GM19099 (cell line): ENCODE data around the gene GET4.

Source experiments
- POLR2A ChIP-seq: IDR thresholded peaks from 3 replicates; pipeline ENCODE4 v1.6.1; 2011; ENCODE audit warnings: low read depth; ENCODE audit not compliant: insufficient read length; ENCODE audit errors: extremely low read depth

GET4 gene

GRCh38 chr7:909358-910329, 33.3 kb downstream of the GET4 start:
- no peak for TF ChIP-seq POLR2A

GRCh38 chr7:910441-910861, 34.1 kb downstream of the GET4 start:
- TF ChIP-seq POLR2A = no peak

DNA sequence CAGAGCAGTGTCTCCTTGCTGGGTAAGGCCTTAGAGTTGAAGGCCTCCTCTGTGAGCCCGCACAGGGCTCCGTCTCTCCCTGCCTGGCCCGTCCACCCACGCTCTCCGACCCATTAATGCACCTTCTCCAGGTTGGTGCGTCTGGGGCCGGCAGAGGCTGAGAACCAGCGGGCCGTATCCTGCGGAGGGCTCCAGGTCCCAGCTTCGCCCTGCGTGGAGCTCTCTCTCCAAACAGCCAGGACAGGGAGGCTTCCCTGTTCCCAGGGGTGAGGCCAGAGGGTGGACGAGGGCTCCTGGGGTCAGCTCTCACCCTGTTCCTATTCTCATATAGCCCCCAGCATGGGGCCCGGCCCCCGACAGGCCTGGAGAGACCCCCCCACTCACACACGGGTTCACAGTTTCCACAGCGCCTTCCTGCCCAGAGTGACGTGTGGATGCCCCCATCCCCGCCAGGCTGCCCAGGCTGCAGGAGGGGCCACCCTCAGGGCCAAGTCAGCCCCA, 34.6 kb downstream of the GET4 start:
- no peak for TF ChIP-seq POLR2A

DNA sequence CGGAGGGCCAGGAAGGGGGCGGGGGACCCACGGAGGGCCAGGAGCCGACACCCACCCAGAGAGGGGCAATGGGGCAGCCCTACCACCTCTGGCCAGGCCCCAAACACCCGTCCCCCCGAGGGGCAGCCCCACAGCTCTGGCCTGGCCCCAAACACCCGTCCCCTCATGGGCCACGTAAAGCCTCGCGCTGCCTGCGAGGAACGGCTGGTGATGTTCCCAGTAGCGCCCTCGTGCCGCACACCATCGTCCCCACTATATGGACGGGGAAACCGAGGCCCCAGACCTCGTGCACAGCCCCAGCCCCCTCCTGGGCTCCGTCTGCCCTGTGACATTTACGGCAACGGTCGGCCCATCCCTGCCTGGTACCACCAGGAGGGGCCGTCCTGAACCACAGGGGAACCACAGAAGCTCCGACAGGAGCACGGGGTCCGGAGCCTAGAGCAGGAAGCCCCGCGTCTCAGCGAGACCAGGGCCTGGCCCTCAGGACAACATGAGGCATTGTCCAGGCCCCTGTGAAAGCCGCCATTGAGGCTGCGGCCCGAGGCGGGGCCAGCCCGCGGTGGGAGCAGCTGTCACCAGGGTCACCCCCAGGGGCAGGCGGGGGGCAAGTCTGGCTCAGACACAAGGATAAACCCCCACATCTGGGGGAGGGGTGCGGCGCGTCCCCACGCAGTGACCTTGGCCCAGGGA, 35.6 kb downstream of the GET4 start:
- TF ChIP-seq POLR2A = no peak

GRCh38 chr7:913736-914520, 37.6 kb downstream of the GET4 start:
- no peak for TF ChIP-seq POLR2A

GRCh38 chr7:914521-915194, 38.3 kb downstream of the GET4 start:
- no peak for TF ChIP-seq POLR2A

- no peak for TF ChIP-seq POLR2A
Measured at GRCh38 chr7:915291-916218, 39.2 kb downstream of the GET4 start.

- no peak for TF ChIP-seq POLR2A
Measured at GRCh38 chr7:916291-916941, 40.1 kb downstream of the GET4 start.

DNA sequence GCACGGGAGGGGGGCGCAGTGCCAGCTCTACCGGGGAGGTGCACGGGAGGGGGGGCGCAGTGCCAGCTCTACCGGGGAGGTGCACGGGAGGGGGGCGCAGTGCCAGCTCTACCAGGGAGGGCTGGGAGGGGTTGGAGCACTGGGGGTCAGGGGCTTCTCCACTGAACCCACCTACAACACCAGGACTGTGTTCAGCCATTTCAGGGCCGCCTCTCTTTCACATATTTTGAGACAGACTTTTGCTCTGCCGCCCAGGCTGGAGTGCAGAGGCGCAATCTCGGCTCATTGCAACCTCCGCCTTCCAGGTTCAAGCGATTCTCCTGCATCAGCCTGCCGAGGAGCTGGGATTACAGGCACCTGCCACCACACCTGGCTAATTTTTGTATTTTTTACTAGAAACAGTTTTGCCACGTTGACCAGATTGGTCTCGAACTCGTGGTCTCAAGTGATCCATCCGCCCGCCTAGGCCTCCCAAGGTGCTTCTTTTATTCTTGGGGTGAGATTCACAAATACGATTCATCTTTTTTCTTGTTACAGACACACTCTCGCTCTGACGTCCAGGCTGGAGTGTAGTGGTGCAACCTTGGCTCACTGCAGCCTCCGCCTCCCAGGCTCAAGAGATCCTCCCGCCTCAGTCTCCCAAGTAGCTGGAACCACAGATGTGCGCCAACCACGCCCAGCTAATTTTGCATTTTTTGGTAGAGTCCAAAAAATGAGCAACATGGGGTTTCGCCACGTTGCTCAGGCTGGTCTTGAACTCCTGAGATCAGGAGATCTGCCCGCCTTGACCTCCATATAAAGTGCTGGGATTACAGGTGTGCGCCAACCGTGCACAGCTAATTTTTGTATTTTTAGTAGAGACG, 41.1 kb downstream of the GET4 start:
- TF ChIP-seq POLR2A = no peak

DNA sequence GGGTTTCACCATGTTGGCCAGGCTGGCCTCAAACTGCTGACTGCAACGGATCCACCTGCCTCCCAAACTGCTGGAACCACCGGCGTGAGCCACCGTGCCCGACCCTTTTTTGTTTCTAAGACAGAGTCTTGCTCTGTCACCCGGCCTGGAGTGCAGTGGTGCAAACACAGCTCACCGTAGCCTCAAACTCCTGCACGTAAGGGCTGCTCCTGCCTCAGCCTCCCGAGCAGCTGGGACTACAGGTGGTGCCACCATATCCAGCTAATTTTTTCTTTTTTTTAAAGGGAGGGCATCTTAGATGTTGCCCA, 41.7 kb downstream of the GET4 start:
- TF ChIP-seq POLR2A = no peak

DNA sequence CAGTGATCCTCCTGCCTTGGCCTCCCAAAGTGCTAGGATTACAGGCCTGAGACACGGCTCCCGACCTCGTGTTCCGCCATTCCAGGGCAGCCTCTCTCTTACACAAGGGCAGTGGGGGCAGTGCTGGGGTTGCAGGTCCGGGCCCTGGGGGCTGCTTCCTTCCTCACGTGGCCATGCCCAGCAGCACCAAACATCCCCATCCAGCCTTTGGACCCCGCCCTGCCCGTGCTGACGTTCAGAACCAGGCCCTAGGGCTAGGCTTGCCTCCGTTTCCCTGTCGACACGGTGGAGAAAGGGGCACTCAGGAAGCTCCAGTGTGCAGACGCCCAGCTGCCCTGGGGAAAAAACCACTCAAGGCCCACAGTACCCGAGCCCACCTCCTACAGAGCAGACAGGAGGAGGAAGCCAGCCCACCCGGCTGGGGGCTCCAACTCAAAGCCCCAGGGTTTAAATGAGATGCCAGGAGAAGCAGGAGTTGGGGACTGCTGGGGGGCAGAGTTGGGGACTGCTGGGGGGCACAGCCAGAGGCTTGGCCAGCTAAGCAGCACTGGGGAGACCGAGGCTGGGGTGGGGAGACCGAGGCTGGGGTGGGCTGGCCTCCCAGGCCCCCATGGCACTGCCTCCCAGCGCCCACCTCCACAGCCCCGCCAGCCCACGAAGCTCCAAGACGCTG, 42.2 kb downstream of the GET4 start:
- TF ChIP-seq POLR2A = no peak

- TF ChIP-seq POLR2A = no peak
Measured at GRCh38 chr7:919114-919442, 42.7 kb downstream of the GET4 start.
